ENCODE results near the gene COL4A6. TPM values are rescaled to one million over a fixed set of nuclear protein-coding genes. Genes with fewer than 3 reads are reported as not detected.

COL4A6 gene
- polyA plus RNA-seq, 3 donors = not detected

GRCh38 chrX:108168961-108169740, 269.1 kb downstream of the COL4A6 start:
- H2AFZ ChIP-seq (ENCODE audit: insufficient read depth, low read depth, low read length, poor library complexity, severe bottlenecking) = no peak overlapping the region
- Mint-ChIP-seq H3K27ac (no peak overlapping the region), H3K9me3 (peaks cover 0 to 7% (median 0%) of the 10 kb centered on the region in 7 donors), H3K4me3 (no peak overlapping the region), H3K27me3 (ENCODE audit: low read depth in 3 of 3) (peaks cover 0 to 11% (median 2%) of the 10 kb centered on the region in 3 donors), H3K36me3 (no peaks in the 10 kb centered on the region), H3K4me1 (no peaks in the 10 kb centered on the region)
- H3K79me2 ChIP-seq (ENCODE audit: insufficient read depth, low read length) = no peaks in the 10 kb centered on the region
- no peaks in the 10 kb centered on the region for H3K9me3 ChIP-seq (replicated peaks in 1 of 2; ENCODE audit: control insufficient read depth in 1 of 2, insufficient read depth in 1 of 2, low read length in 2 of 2)
- no peaks in the 10 kb centered on the region for H4K20me1 ChIP-seq (ENCODE audit: insufficient read depth, low read length)
- no peak overlapping the region for H3K4me2 ChIP-seq (replicated peaks; ENCODE audit: extremely low read depth, low read length, poor library complexity, severe bottlenecking)
- H3K9ac ChIP-seq (ENCODE audit: insufficient read depth, low read length, poor library complexity, severe bottlenecking) = no peak overlapping the region
- H3K27ac ChIP-seq (ENCODE audit: low read depth in 1 of 2, low read length in 2 of 2) = no peak overlapping the region
- H3K27me3 ChIP-seq (ENCODE audit: control insufficient read depth in 2 of 2, insufficient read depth in 2 of 2, low read length in 2 of 2) = no peaks in the 10 kb centered on the region
- no peak for TF ChIP-seq CTCF (IDR thresholded peaks at IDR 0.05)
- DNase-seq = no peak
- intact Hi-C loops (cut with micrococcal nuclease) = no loop called here
- 100% methylated on average over 3 of the region's 9 CpGs for WGBS (ENCODE audit: insufficient coverage)
- no peaks in the 10 kb centered on the region for H3K4me1 ChIP-seq (ENCODE audit: control insufficient read depth in 1 of 2, insufficient read depth in 2 of 2, low read length in 2 of 2)
- no peaks in the 10 kb centered on the region for H3K36me3 ChIP-seq (replicated peaks in 1 of 2; ENCODE audit: control insufficient read depth in 1 of 2, insufficient read depth in 2 of 2, low read length in 2 of 2)
- H3K4me3 ChIP-seq (replicated peaks in 1 of 3; ENCODE audit: low read depth in 2 of 3, low read length in 3 of 3) = no peak overlapping the region

- H3K79me2 ChIP-seq (ENCODE audit: insufficient read depth, low read length) = no peaks in the 10 kb centered on the region
- H3K36me3 Mint-ChIP-seq = no peaks in the 10 kb centered on the region
- no peak overlapping the region for H3K4me2 ChIP-seq (replicated peaks; ENCODE audit: extremely low read depth, low read length, poor library complexity, severe bottlenecking)
- peaks cover 0 to 11% (median 0%) of the 10 kb centered on the region in 3 donors for H3K27me3 Mint-ChIP-seq (ENCODE audit: low read depth in 3 of 3)
- H3K27me3 ChIP-seq (ENCODE audit: control insufficient read depth in 2 of 2, insufficient read depth in 2 of 2, low read length in 2 of 2) = no peaks in the 10 kb centered on the region
- no peaks in the 10 kb centered on the region for H4K20me1 ChIP-seq (ENCODE audit: insufficient read depth, low read length)
- peaks cover 0 to 7% (median 2%) of the 10 kb centered on the region in 7 donors for H3K9me3 Mint-ChIP-seq
- no peak overlapping the region for H3K27ac ChIP-seq (ENCODE audit: low read depth in 1 of 2, low read length in 2 of 2)
- no peak for DNase-seq
- no peak overlapping the region for H3K9ac ChIP-seq (ENCODE audit: insufficient read depth, low read length, poor library complexity, severe bottlenecking)
- H3K4me3 Mint-ChIP-seq = no peak overlapping the region
- WGBS (ENCODE audit: insufficient coverage) = no CpG with 5 or more reads among the region's 5 CpGs
- no peak overlapping the region for H3K27ac Mint-ChIP-seq
- H3K36me3 ChIP-seq (replicated peaks in 1 of 2; ENCODE audit: control insufficient read depth in 1 of 2, insufficient read depth in 2 of 2, low read length in 2 of 2) = no peaks in the 10 kb centered on the region
- no peak for TF ChIP-seq CTCF (IDR thresholded peaks at IDR 0.05)
- intact Hi-C loops (cut with micrococcal nuclease) = no loop called here
- H2AFZ ChIP-seq (ENCODE audit: insufficient read depth, low read depth, low read length, poor library complexity, severe bottlenecking) = no peak overlapping the region
- no peaks in the 10 kb centered on the region for H3K4me1 Mint-ChIP-seq
- H3K4me1 ChIP-seq (ENCODE audit: control insufficient read depth in 1 of 2, insufficient read depth in 2 of 2, low read length in 2 of 2) = no peaks in the 10 kb centered on the region
- no peaks in the 10 kb centered on the region for H3K9me3 ChIP-seq (replicated peaks in 1 of 2; ENCODE audit: control insufficient read depth in 1 of 2, insufficient read depth in 1 of 2, low read length in 2 of 2)
- H3K4me3 ChIP-seq (replicated peaks in 1 of 3; ENCODE audit: low read depth in 2 of 3, low read length in 3 of 3) = no peak overlapping the region
These were observed 270.9 kb downstream of the COL4A6 start for GRCh38 chrX:108167211-108167872.

Data from CD14-positive monocyte (primary cell).